HG02623 (cell line): ENCODE results near the gene TMPRSS9.

Source experiments
- ATAC-seq: cut with Tn5 transposase; IDR thresholded peaks from one replicate; pipeline ENCODE4 v1.9.1; 2021; ENCODE audit warnings: moderate library complexity; ENCODE audit not compliant: unreplicated experiment

Gene TMPRSS9

GRCh38 chr19:2329149-2329478 is 31.0 kb upstream of the TMPRSS9 start:
- ATAC-seq: no peak

GRCh38 chr19:2329501-2329916 is 30.6 kb upstream of the TMPRSS9 start:
- ATAC-seq: no peak

- ATAC-seq: no peak
These were observed 29.8 kb upstream of the TMPRSS9 start for GRCh38 chr19:2330255-2330631.

GRCh38 chr19:2330632-2331284 is 29.3 kb upstream of the TMPRSS9 start:
- ATAC-seq: no peak

GRCh38 chr19:2331601-2332246 is 28.3 kb upstream of the TMPRSS9 start:
- no peak for ATAC-seq

- no peak for ATAC-seq
These were observed 27.6 kb upstream of the TMPRSS9 start for GRCh38 chr19:2332341-2333026.

- ATAC-seq: no peak
These were observed 26.8 kb upstream of the TMPRSS9 start for GRCh38 chr19:2333027-2333806.

- ATAC-seq: no peak
These were observed 26.3 kb upstream of the TMPRSS9 start for GRCh38 chr19:2333807-2334211.

- no peak for ATAC-seq
These were observed 25.6 kb upstream of the TMPRSS9 start for GRCh38 chr19:2334426-2334825.

GRCh38 chr19:2334986-2335846 is 24.8 kb upstream of the TMPRSS9 start:
- ATAC-seq: no peak

- ATAC-seq: no peak
These were observed 24.2 kb upstream of the TMPRSS9 start for GRCh38 chr19:2335848-2336247.

GRCh38 chr19:2336528-2337328 is 23.3 kb upstream of the TMPRSS9 start:
- no peak for ATAC-seq

GRCh38 chr19:2337329-2337707 is 22.7 kb upstream of the TMPRSS9 start:
- no peak for ATAC-seq

- ATAC-seq: no peak
These were observed 21.9 kb upstream of the TMPRSS9 start for GRCh38 chr19:2338055-2338615.

- ATAC-seq: no peak
These were observed 21.1 kb upstream of the TMPRSS9 start for GRCh38 chr19:2338751-2339643.

- ATAC-seq: no peak
These were observed 20.3 kb upstream of the TMPRSS9 start for GRCh38 chr19:2339644-2340310.

- ATAC-seq: no peak
These were observed 19.4 kb upstream of the TMPRSS9 start for GRCh38 chr19:2340496-2341243.
